Naive thymus-derived CD4-positive, alpha-beta T cell (primary cell): ENCODE results near the gene CPNE1. TPM values are rescaled to one million over a fixed set of nuclear protein-coding genes. Genes with fewer than 3 reads are reported as not detected.

Source experiments
- ATAC-seq: fragments of 150-1000 bp; cut with Tn5 transposase; 2 replicates; pipeline ENCODE4 v1.10.0; 2021; ENCODE audit warnings: mild to moderate bottlenecking, moderate library complexity
- CTCF ChIA-PET: fragments of 350-600 bp; sonication (Branson Sonifier 250); formaldehyde crosslinking; loops from one replicate; lab custom pipeline; 2021; ENCODE audit warnings: antibody characterized with exemption; lab: Charles Lee
- POLR2A ChIA-PET: fragments of 350-600 bp; sonication (Branson Sonifier 250); formaldehyde crosslinking; loops from one replicate; lab custom pipeline; 2021; ENCODE audit warnings: antibody characterized with exemption, inconsistent platforms; lab: Charles Lee
- DNase-seq, 9 donors: peaks; one replicate each; pipeline versions ENCODE4 v3.0.0 to v3.0.0-alpha.2; 2020 to 2022; ENCODE audit warnings: mixed read lengths in 1 of 9
- H3K27ac ChIP-seq: one replicate; pipeline ENCODE4 v1.7.0; 2013; ENCODE audit warnings: mild to moderate bottlenecking, low read depth, low read length, moderate library complexity
- H3K27me3 ChIP-seq, 2 donors: one replicate each; pipeline ENCODE4 v1.7.0; 2013; ENCODE audit warnings: low read length in 2 of 2, mild to moderate bottlenecking in 2 of 2, moderate library complexity in 2 of 2; ENCODE audit not compliant: control insufficient read depth in 2 of 2, insufficient read depth in 2 of 2
- H3K36me3 ChIP-seq, 3 experiments: 1 replicate in 2 of 3; 2 replicates in 1 of 3; pipeline ENCODE4 v1.7.0; 2013; ENCODE audit warnings: low read length in 3 of 3, mild to moderate bottlenecking in 3 of 3, moderate library complexity in 1 of 3; ENCODE audit not compliant: insufficient read depth in 3 of 3, control insufficient read depth in 2 of 3
- H3K4me1 ChIP-seq, 2 donors: one replicate each; pipeline ENCODE4 v1.7.0; 2013; ENCODE audit warnings: low read length in 2 of 2, mild to moderate bottlenecking in 2 of 2, moderate library complexity in 1 of 2; ENCODE audit not compliant: control insufficient read depth in 2 of 2, insufficient read depth in 2 of 2
- H3K4me3 ChIP-seq: 2 replicates; pipeline ENCODE4 v1.7.0; 2013; ENCODE audit warnings: mild to moderate bottlenecking, low read length
- H3K9me3 ChIP-seq, 3 experiments: 1 replicate in 2 of 3; 2 replicates in 1 of 3; pipeline ENCODE4 v1.7.0; 2013; ENCODE audit warnings: low read length in 3 of 3; ENCODE audit not compliant: control insufficient read depth in 2 of 3
- H3K27ac Mint-ChIP-seq, 9 donors: one replicate each; pipeline ENCODE4 v1.8.0; 2020 to 2022; ENCODE audit warnings: mixed read lengths in 9 of 9, mild to moderate bottlenecking in 8 of 9, moderate library complexity in 5 of 9, inconsistent platforms in 2 of 9
- H3K27me3 Mint-ChIP-seq, 5 donors: one replicate each; pipeline ENCODE4 v1.8.0; 2021 to 2022; ENCODE audit warnings: mixed read lengths in 5 of 5, mild to moderate bottlenecking in 1 of 5
- H3K36me3 Mint-ChIP-seq, 5 donors: one replicate each; pipeline ENCODE4 v1.8.0; 2020 to 2022; ENCODE audit warnings: mixed read lengths in 5 of 5, mild to moderate bottlenecking in 3 of 5, inconsistent platforms in 1 of 5
- H3K4me1 Mint-ChIP-seq, 7 donors: one replicate each; pipeline ENCODE4 v1.8.0; 2020 to 2022; ENCODE audit warnings: mixed read lengths in 7 of 7, mild to moderate bottlenecking in 3 of 7, inconsistent platforms in 1 of 7
- H3K4me3 Mint-ChIP-seq, 10 donors: one replicate each; pipeline ENCODE4 v1.8.0; 2020 to 2022; ENCODE audit warnings: mild to moderate bottlenecking in 10 of 10, mixed read lengths in 10 of 10, moderate library complexity in 6 of 10, inconsistent platforms in 2 of 10
- H3K9me3 Mint-ChIP-seq, 11 donors: one replicate each; pipeline ENCODE4 v1.8.0; 2020 to 2022; ENCODE audit warnings: mixed read lengths in 11 of 11, mild to moderate bottlenecking in 4 of 11, inconsistent platforms in 1 of 11, moderate library complexity in 1 of 11
- intact Hi-C, 2 donors: fragments of 100-400 bp; cut with micrococcal nuclease; formaldehyde crosslinking; loops; one replicate each; pipeline ENCODE4 v1.15.1; 2023
- polyA plus RNA-seq, 2 donors: library from polyadenylated mRNA; unstranded; fragments of 300-500 nt; fragmentation: Illumina TruSeq; gene quantifications; one replicate each; pipeline ENCODE4 v1.2.3, GENCODE V29; 2021
- total RNA-seq, 6 experiments: library from RNA in 5 of 6; stranded (reverse) in 5 of 6; gene quantifications; 1 replicate in 5 of 6; 2 replicates in 1 of 6; pipeline ENCODE4 v1.2.3 and lab custom pipeline; 2021 to 2026

CPNE1 gene
- total and polyA plus RNA-seq, 7 experiments from 2014 or later, result 250 to 378 (median 305) TPM

GRCh38 chr20:35653430-35653734, 11.3 kb downstream of the CPNE1 start:
- Mint-ChIP-seq H3K27me3 (no peaks in the 10 kb centered on the region), H3K27ac (no peak overlapping the region), H3K36me3 (peaks cover 0 to 18% (median 11%) of the 10 kb centered on the region in 5 donors), H3K9me3 (no peaks in the 10 kb centered on the region), H3K4me1 (peaks cover 26 to 64% (median 56%) of the 10 kb centered on the region in 7 donors), H3K4me3 (no peak overlapping the region)
- ChIA-PET CTCF (no interaction called here), POLR2A (interaction anchor here (0.8 to 2.1 kb wide), 4 partner anchors 10 to 89 kb away, joined by 3 to 5 read pairs (median 3); partner anchors contain the start of genes NFS1, RBM39 and ROMO1)
- Histone ChIP-seq H3K36me3 (peaks cover 15 to 29% (median 18%) of the 10 kb centered on the region in 3 experiments), H3K27me3 (no peaks in the 10 kb centered on the region), H3K4me1 (peaks cover 21 to 24% of the 10 kb centered on the region in 2 donors), H3K4me3 (no peak overlapping the region), H3K9me3 (no peaks in the 10 kb centered on the region), H3K27ac (no peak overlapping the region)
- ATAC-seq (no peak), DNase-seq (no peak)
- intact Hi-C loops, result no loop called here

- Histone ChIP-seq H3K4me3 (no peak overlapping the region), H3K4me1 (peaks cover 17 to 20% of the 10 kb centered on the region in 2 donors), H3K27me3 (no peaks in the 10 kb centered on the region), H3K27ac (no peak overlapping the region), H3K36me3 (peaks cover 15 to 29% (median 18%) of the 10 kb centered on the region in 3 experiments), H3K9me3 (no peaks in the 10 kb centered on the region)
- peaks cover 0 to 18% (median 11%) of the 10 kb centered on the region in 5 donors for H3K36me3 Mint-ChIP-seq
- peaks cover 25 to 64% (median 56%) of the 10 kb centered on the region in 7 donors for H3K4me1 Mint-ChIP-seq
- ChIA-PET CTCF (no interaction called here), POLR2A (interaction anchor here (0.8 to 2.1 kb wide), 6 partner anchors 11 to 90 kb away, joined by 3 to 5 read pairs (median 3); partner anchors contain the start of genes NFS1, RBM39 and ROMO1)
- H3K27ac Mint-ChIP-seq, result no peak overlapping the region
- no peak for DNase-seq
- no peak overlapping the region for H3K4me3 Mint-ChIP-seq
- intact Hi-C loops, result no loop called here
- ATAC-seq, result no peak
- H3K27me3 Mint-ChIP-seq, result no peaks in the 10 kb centered on the region
- no peaks in the 10 kb centered on the region for H3K9me3 Mint-ChIP-seq
These were observed 11.9 kb downstream of the CPNE1 start for GRCh38 chr20:35652641-35653429.

GRCh38 chr20:35651958-35652357, 12.7 kb downstream of the CPNE1 start:
- ChIA-PET CTCF (no interaction called here), POLR2A (interaction anchor here (1.0 to 2.1 kb wide), 3 partner anchors 12 to 90 kb away, joined by 3 to 5 read pairs (median 5); partner anchors contain the start of gene RBM39)
- Histone ChIP-seq H3K9me3 (no peaks in the 10 kb centered on the region), H3K27me3 (no peaks in the 10 kb centered on the region), H3K4me1 (peaks cover 9 to 13% of the 10 kb centered on the region in 2 donors), H3K36me3 (peaks cover 15 to 29% (median 18%) of the 10 kb centered on the region in 3 experiments), H3K27ac (no peak overlapping the region), H3K4me3 (no peak overlapping the region)
- H3K9me3 Mint-ChIP-seq, result no peaks in the 10 kb centered on the region
- no peak overlapping the region for H3K4me3 Mint-ChIP-seq
- no peak for ATAC-seq
- intact Hi-C loops, result no loop called here
- H3K36me3 Mint-ChIP-seq, result peaks cover 0 to 14% (median 6%) of the 10 kb centered on the region in 5 donors
- H3K4me1 Mint-ChIP-seq, result peaks cover 23 to 60% (median 56%) of the 10 kb centered on the region in 7 donors
- H3K27ac Mint-ChIP-seq, result peak overlapping the region in 2 of 9 donors; percentile 18 to 22
- H3K27me3 Mint-ChIP-seq, result no peaks in the 10 kb centered on the region
- DNase-seq, result no peak

GRCh38 chr20:35650632-35651031, 14.1 kb downstream of the CPNE1 start:
- H3K4me3 Mint-ChIP-seq, result no peak overlapping the region

GRCh38 chr20:35648836-35649235, 15.9 kb downstream of the CPNE1 start:
- ATAC-seq, result no peak
- Mint-ChIP-seq H3K36me3 (peaks cover 0 to 16% (median 6%) of the 10 kb centered on the region in 5 donors), H3K9me3 (no peaks in the 10 kb centered on the region), H3K4me3 (peak overlapping the region in 1 of 10 donors; percentile 3), H3K27ac (peak overlapping the region in 5 of 9 donors; percentile 8 to 79 (median 61)), H3K27me3 (no peaks in the 10 kb centered on the region), H3K4me1 (peaks cover 45 to 79% (median 78%) of the 10 kb centered on the region in 7 donors)
- peaks cover 8 to 13% (median 10%) of the 10 kb centered on the region in 3 experiments for H3K36me3 ChIP-seq
- ChIA-PET POLR2A (interaction anchor here (0.6 to 3.2 kb wide), 2 partner anchors 14 to 95 kb away, joined by 5 to 9 read pairs; no protein-coding TSS in a partner anchor), CTCF (no interaction called here)
- H3K4me1 ChIP-seq, result peaks cover 0 to 15% of the 10 kb centered on the region in 2 donors
- H3K27ac ChIP-seq, result no peak overlapping the region
- H3K4me3 ChIP-seq, result no peak overlapping the region
- no peak for DNase-seq
- intact Hi-C loops, result loop anchor here in 1 of 2 donors (2.0 kb wide), 1 partner anchor 14 kb away; no protein-coding TSS in a partner anchor
- no peaks in the 10 kb centered on the region for H3K9me3 ChIP-seq
- no peaks in the 10 kb centered on the region for H3K27me3 ChIP-seq

More at GRCh38 chr20:35650632-35651031, 14.1 kb downstream of the CPNE1 start:
- Histone ChIP-seq H3K27me3 (no peaks in the 10 kb centered on the region), H3K36me3 (peaks cover 15 to 29% (median 18%) of the 10 kb centered on the region in 3 experiments), H3K27ac (no peak overlapping the region), H3K9me3 (no peaks in the 10 kb centered on the region), H3K4me1 (peaks cover 4 to 10% of the 10 kb centered on the region in 2 donors), H3K4me3 (no peak overlapping the region)
- peaks cover 0 to 14% (median 6%) of the 10 kb centered on the region in 5 donors for H3K36me3 Mint-ChIP-seq
- ChIA-PET POLR2A (interaction anchor here (3.2 kb wide), 1 partner anchor 12 kb away, joined by 9 read pairs; no protein-coding TSS in a partner anchor), CTCF (interaction anchor here (0.6 kb wide), 1 partner anchor 1338 kb away, joined by 3 read pairs; no protein-coding TSS in a partner anchor)
- H3K27me3 Mint-ChIP-seq, result no peaks in the 10 kb centered on the region
- DNase-seq (no peak), ATAC-seq (no peak)
- intact Hi-C loops, result no loop called here
- no peaks in the 10 kb centered on the region for H3K9me3 Mint-ChIP-seq
- H3K4me1 Mint-ChIP-seq, result peaks cover 32 to 61% (median 60%) of the 10 kb centered on the region in 7 donors
- H3K27ac Mint-ChIP-seq, result peak overlapping the region in 3 of 9 donors; percentile 1 to 44 (median 24)

GRCh38 chr20:35644806-35645205, 19.9 kb downstream of the CPNE1 start:
- H3K4me3 Mint-ChIP-seq, result no peak overlapping the region
- no peaks in the 10 kb centered on the region for H3K9me3 Mint-ChIP-seq
- H3K4me1 ChIP-seq, result peaks cover 0 to 15% of the 10 kb centered on the region in 2 donors
- peaks cover 0 to 2% (median 0%) of the 10 kb centered on the region in 3 experiments for H3K36me3 ChIP-seq
- peak overlapping the region in 7 of 9 donors; percentile 21 to 80 (median 43) for H3K27ac Mint-ChIP-seq
- no peak for ATAC-seq
- no peaks in the 10 kb centered on the region for H3K27me3 ChIP-seq
- no peak overlapping the region for H3K4me3 ChIP-seq
- H3K4me1 Mint-ChIP-seq, result peaks cover 64 to 94% (median 90%) of the 10 kb centered on the region in 7 donors
- ChIA-PET CTCF (no interaction called here), POLR2A (interaction anchor here (0.6 to 2.0 kb wide), 2 partner anchors 13 to 44 kb away, joined by 4 to 7 read pairs; no protein-coding TSS in a partner anchor)
- H3K9me3 ChIP-seq, result no peaks in the 10 kb centered on the region
- no peak overlapping the region for H3K27ac ChIP-seq
- no peak for DNase-seq
- H3K27me3 Mint-ChIP-seq, result no peaks in the 10 kb centered on the region
- intact Hi-C loops, result no loop called here
- H3K36me3 Mint-ChIP-seq, result peaks cover 0 to 14% (median 0%) of the 10 kb centered on the region in 5 donors
